CD14-positive monocyte (primary cell): ENCODE results near the gene FN1. TPM values are rescaled to one million over a fixed set of nuclear protein-coding genes. Genes with fewer than 3 reads are reported as not detected.

ENCODE experiments used
- DNase-seq, 3 donors: peaks; one replicate each; pipeline ENCODE4 v3.0.0-alpha.2; 2011 to 2022
- H2AFZ ChIP-seq: 2 replicates; pipeline ENCODE4 v1.6.0; 2012; ENCODE audit warnings: mild to moderate bottlenecking, low read depth, low read length, inconsistent platforms; ENCODE audit not compliant: insufficient read depth, poor library complexity, severe bottlenecking
- H3K27ac ChIP-seq, 2 donors: 1 replicate in 1 of 2; 2 replicates in 1 of 2; pipeline ENCODE4 v1.5.1; 2012 to 2013; ENCODE audit warnings: low read length in 2 of 2, control low read depth in 1 of 2, inconsistent platforms in 1 of 2, low read depth in 1 of 2, mild to moderate bottlenecking in 1 of 2
- H3K27me3 ChIP-seq, 2 donors: one replicate each; pipeline versions ENCODE4 v1.6.0 to v1.6.1; 2011 to 2013; ENCODE audit warnings: low read length in 2 of 2; ENCODE audit not compliant: control insufficient read depth in 2 of 2, insufficient read depth in 2 of 2
- H3K36me3 ChIP-seq, 2 donors: replicated peaks in 1 of 2; 1 replicate in 1 of 2; 2 replicates in 1 of 2; pipeline versions ENCODE4 v1.5.1 to v1.6.1; 2012 to 2013; ENCODE audit warnings: low read length in 2 of 2, control low read depth in 1 of 2, inconsistent platforms in 1 of 2, mild to moderate bottlenecking in 1 of 2; ENCODE audit not compliant: insufficient read depth in 2 of 2, control insufficient read depth in 1 of 2
- H3K4me1 ChIP-seq, 2 donors: 1 replicate in 1 of 2; 2 replicates in 1 of 2; pipeline versions ENCODE4 v1.5.1 to v1.6.1; 2012 to 2013; ENCODE audit warnings: low read length in 2 of 2, control low read depth in 1 of 2, inconsistent platforms in 1 of 2, mild to moderate bottlenecking in 1 of 2, moderate library complexity in 1 of 2; ENCODE audit not compliant: insufficient read depth in 2 of 2, control insufficient read depth in 1 of 2
- H3K4me2 ChIP-seq: replicated peaks from 2 replicates; pipeline ENCODE3; 2012; ENCODE audit warnings: low read length, moderate library complexity, mild to moderate bottlenecking; ENCODE audit not compliant: poor library complexity, severe bottlenecking; ENCODE audit errors: extremely low read depth
- H3K4me3 ChIP-seq, 3 experiments: fragments of 200-600 bp in 1 of 3; sonication (generic) in 1 of 3; replicated peaks in 1 of 3; 1 replicate in 2 of 3; 2 replicates in 1 of 3; pipeline ENCODE4 v1.5.1; 2011 to 2013; ENCODE audit warnings: low read length in 3 of 3, mild to moderate bottlenecking in 3 of 3, control low read depth in 2 of 3, low read depth in 2 of 3, inconsistent platforms in 1 of 3, moderate library complexity in 1 of 3
- H3K79me2 ChIP-seq: 2 replicates; pipeline ENCODE4 v1.6.0; 2012; ENCODE audit warnings: mild to moderate bottlenecking, control low read depth, inconsistent platforms, low read length, moderate library complexity; ENCODE audit not compliant: insufficient read depth
- H3K9ac ChIP-seq: 2 replicates; pipeline ENCODE4 v1.6.0; 2017; ENCODE audit warnings: low read length, mild to moderate bottlenecking; ENCODE audit not compliant: insufficient read depth, poor library complexity, severe bottlenecking
- H3K9me3 ChIP-seq, 2 donors: replicated peaks in 1 of 2; 1 replicate in 1 of 2; 2 replicates in 1 of 2; pipeline versions ENCODE4 v1.5.1 to v1.6.1; 2012 to 2013; ENCODE audit warnings: low read length in 2 of 2, control low read depth in 1 of 2; ENCODE audit not compliant: control insufficient read depth in 1 of 2, insufficient read depth in 1 of 2
- H4K20me1 ChIP-seq: 2 replicates; pipeline ENCODE4 v1.6.0; 2012; ENCODE audit warnings: mild to moderate bottlenecking, low read length, control low read depth, moderate library complexity; ENCODE audit not compliant: insufficient read depth
- H3K27ac Mint-ChIP-seq, 7 donors: one replicate each; pipeline ENCODE4 v1.8.0; 2020; ENCODE audit warnings: mild to moderate bottlenecking in 7 of 7, mixed read lengths in 7 of 7, moderate library complexity in 6 of 7, inconsistent platforms in 2 of 7
- H3K27me3 Mint-ChIP-seq, 3 donors: one replicate each; pipeline ENCODE4 v1.8.0; 2021 to 2022; ENCODE audit warnings: low read depth in 3 of 3, mild to moderate bottlenecking in 3 of 3, mixed read lengths in 3 of 3, moderate library complexity in 3 of 3, inconsistent platforms in 1 of 3
- H3K36me3 Mint-ChIP-seq, 2 donors: one replicate each; pipeline ENCODE4 v1.8.0; 2020; ENCODE audit warnings: mixed read lengths in 2 of 2, inconsistent platforms in 1 of 2, mild to moderate bottlenecking in 1 of 2
- H3K4me1 Mint-ChIP-seq: one replicate; pipeline ENCODE4 v1.8.0; 2020; ENCODE audit warnings: mild to moderate bottlenecking, mixed read lengths
- H3K4me3 Mint-ChIP-seq, 2 donors: one replicate each; pipeline ENCODE4 v1.8.0; 2020; ENCODE audit warnings: mild to moderate bottlenecking in 2 of 2, mixed read lengths in 2 of 2, moderate library complexity in 1 of 2
- H3K9me3 Mint-ChIP-seq, 7 donors: one replicate each; pipeline ENCODE4 v1.8.0; 2020 to 2022; ENCODE audit warnings: mixed read lengths in 7 of 7, mild to moderate bottlenecking in 6 of 7, moderate library complexity in 6 of 7, inconsistent platforms in 2 of 7
- CTCF ChIP-seq: fragments of 200-600 bp; IDR thresholded peaks from one replicate; pipeline ENCODE4 v1.8.0; 2022; ENCODE audit warnings: antibody characterized with exemption, mild to moderate bottlenecking
- WGBS: methylation state at CpG from one replicate; pipeline ENCODE4 v1.1.5; 2013; ENCODE audit warnings: missing lambda C conversion rate; ENCODE audit not compliant: insufficient coverage; 5-methylcytosine and 5-hydroxymethylcytosine counted together
- intact Hi-C, 2 donors: fragments of 100-400 bp; cut with micrococcal nuclease; formaldehyde crosslinking; loops; one replicate each; pipeline versions ENCODE4 v1.15.0 to v1.15.1; 2023
- polyA plus RNA-seq, 3 donors: library from polyadenylated mRNA; depleted of rRNA in 1 of 3; unstranded in 2 of 3; stranded (reverse) in 1 of 3; fragments of 300-500 nt in 2 of 3; fragments of >200 nt in 1 of 3; fragmentation: Illumina TruSeq in 2 of 3; gene quantifications; 1 replicate in 2 of 3; 2 replicates in 1 of 3; pipeline ENCODE4 v1.2.3, GENCODE V29; 2012 to 2021

The FN1 gene
- polyA plus RNA-seq, 3 donors = 0.21 to 0.72 (median 0.23) TPM

- Histone ChIP-seq H3K27me3 (no peaks in the 10 kb centered on the region), H3K9me3 (no peaks in the 10 kb centered on the region), H4K20me1 (no peaks in the 10 kb centered on the region), H3K36me3 (no peaks in the 10 kb centered on the region), H3K79me2 (no peaks in the 10 kb centered on the region), H3K9ac (no peak overlapping the region), H3K4me2 (no peak overlapping the region), H3K4me3 (no peak overlapping the region), H2AFZ (no peak overlapping the region), H3K27ac (no peak overlapping the region), H3K4me1 (no peaks in the 10 kb centered on the region)
- Mint-ChIP-seq H3K9me3 (no peaks in the 10 kb centered on the region), H3K36me3 (no peaks in the 10 kb centered on the region), H3K27ac (no peak overlapping the region), H3K4me1 (no peaks in the 10 kb centered on the region), H3K4me3 (no peak overlapping the region), H3K27me3 (peaks cover 0 to 4% (median 4%) of the 10 kb centered on the region in 3 donors)
- no CpG with 5 or more reads among the region's 10 CpGs for WGBS
- intact Hi-C loops = no loop called here
- TF ChIP-seq CTCF = no peak
- no peak for DNase-seq
These were observed 32.2 kb downstream of the FN1 start for GRCh38 chr2:215403441-215404347.

- DNase-seq = no peak
These were observed 33.9 kb downstream of the FN1 start for GRCh38 chr2:215401896-215402379.

More at GRCh38 chr2:215401896-215402379, 33.9 kb downstream of the FN1 start:
- H3K9ac ChIP-seq = no peak overlapping the region
- H3K79me2 ChIP-seq = no peaks in the 10 kb centered on the region
- H3K4me1 ChIP-seq = peaks cover 2 to 3% of the 10 kb centered on the region in 2 donors
- H3K36me3 ChIP-seq = no peaks in the 10 kb centered on the region
- Mint-ChIP-seq H3K4me3 (no peak overlapping the region), H3K4me1 (peaks cover 2% of the 10 kb centered on the region), H3K27me3 (peaks cover 0 to 4% (median 2%) of the 10 kb centered on the region in 3 donors), H3K9me3 (no peaks in the 10 kb centered on the region), H3K27ac (no peak overlapping the region), H3K36me3 (no peaks in the 10 kb centered on the region)
- H3K27me3 ChIP-seq = no peaks in the 10 kb centered on the region
- no peak for TF ChIP-seq CTCF
- WGBS = 83% methylated on average over 1 of the region's 3 CpGs
- H4K20me1 ChIP-seq = no peaks in the 10 kb centered on the region
- intact Hi-C loops = no loop called here
- H3K4me3 ChIP-seq = no peak overlapping the region
- no peaks in the 10 kb centered on the region for H3K9me3 ChIP-seq
- H2AFZ ChIP-seq = no peak overlapping the region
- H3K27ac ChIP-seq = no peak overlapping the region
- H3K4me2 ChIP-seq = no peak overlapping the region
